GM18498 (cell line): ENCODE data around the gene POU3F2.
A peak's percentile ranks its signal among the peaks of the same experiment; 100 is the strongest.

Source experiments
- ATAC-seq: cut with Tn5 transposase; IDR thresholded peaks from one replicate; pipeline ENCODE4 v1.9.1; 2021; ENCODE audit warnings: mild to moderate bottlenecking, moderate library complexity; ENCODE audit not compliant: unreplicated experiment

POU3F2 gene

DNA sequence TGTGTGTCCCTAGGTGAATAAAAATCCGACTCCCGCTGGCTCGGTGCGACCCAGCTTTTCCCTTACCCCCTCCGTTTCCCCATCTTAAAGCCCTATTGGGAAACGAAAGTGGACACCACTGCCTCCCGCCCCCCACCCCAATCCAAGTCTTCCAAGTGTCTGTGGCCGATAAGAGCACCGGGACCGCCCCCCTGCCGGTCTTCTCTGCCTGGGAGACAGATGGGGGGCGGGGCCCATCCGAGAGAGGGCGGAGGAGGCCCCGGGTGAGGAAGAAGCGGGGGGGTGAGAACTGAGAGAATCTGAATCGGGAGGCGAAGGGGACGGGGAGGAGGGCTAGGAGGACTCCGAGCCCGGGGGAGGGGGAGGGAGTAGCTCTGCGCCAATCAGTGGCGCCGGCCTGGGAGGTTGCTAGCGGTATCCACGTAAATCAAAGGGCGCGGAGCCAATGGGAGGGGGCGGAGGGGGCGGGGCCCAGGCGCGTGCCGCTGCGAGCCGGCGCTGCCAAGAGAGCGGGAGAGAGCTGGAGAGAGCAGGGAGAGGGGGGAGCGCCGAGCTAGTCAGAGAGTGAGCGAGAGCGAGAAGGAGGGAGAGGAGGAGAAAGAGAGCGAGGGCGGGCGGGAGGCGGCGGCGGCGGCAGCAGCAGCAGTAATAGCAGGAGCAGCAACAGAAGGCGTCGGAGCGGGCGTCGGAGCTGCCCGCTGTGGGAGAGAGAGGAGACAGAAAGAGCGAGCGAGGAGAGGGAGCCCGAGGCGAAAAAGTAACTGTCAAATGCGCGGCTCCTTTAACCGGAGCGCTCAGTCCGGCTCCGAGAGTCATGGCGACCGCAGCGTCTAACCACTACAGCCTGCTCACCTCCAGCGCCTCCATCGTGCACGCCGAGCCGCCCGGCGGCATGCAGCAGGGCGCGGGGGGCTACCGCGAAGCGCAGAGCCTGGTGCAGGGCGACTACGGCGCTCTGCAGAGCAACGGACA lies at the start of gene POU3F2:
POU3F2 (plus strand) TSS at position 515 of the 972 bp plus-strand sequence; CDS start at position 815, 300 bp downstream.
- ATAC-seq, result peak; percentile 83

DNA sequence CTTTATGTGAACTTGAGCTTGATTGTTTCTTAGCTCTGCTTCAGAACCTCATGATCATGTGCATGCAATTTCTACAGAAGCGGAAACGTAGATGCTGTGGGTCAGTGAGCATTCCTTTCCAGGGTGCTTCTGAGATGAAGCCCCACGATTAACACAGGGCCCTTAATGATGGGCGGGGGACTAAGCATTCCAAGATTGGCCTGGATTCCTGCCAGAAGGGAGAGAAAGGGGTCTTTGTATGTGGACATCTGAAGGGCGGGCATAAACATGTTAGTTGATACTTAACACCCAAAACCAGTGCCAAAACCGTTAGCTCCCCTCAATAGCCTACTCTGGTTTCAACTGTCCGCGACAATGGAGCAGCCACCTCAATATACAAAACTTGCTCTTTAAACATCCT lies 46.9 kb upstream of the POU3F2 start:
- no peak for ATAC-seq

DNA sequence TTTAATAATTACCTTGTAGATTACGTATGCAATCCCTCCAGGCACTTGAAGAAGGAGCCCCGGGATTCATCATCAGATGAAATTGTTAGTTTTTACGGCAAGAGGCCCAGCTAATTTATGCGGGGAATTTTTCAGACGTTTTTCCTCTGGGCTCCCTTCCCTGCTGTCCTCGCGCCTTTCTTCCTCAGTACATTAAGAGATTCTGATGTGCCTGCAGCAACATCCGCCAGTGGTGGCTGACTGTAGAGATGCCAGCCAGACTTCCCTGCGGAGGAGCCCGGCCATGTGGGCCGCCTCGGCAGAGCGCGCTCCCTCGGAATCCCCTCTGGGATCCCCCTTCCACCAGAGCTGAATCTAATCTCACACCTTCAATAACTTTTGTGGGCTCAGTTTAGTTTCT lies 46.4 kb upstream of the POU3F2 start:
- no peak for ATAC-seq

DNA sequence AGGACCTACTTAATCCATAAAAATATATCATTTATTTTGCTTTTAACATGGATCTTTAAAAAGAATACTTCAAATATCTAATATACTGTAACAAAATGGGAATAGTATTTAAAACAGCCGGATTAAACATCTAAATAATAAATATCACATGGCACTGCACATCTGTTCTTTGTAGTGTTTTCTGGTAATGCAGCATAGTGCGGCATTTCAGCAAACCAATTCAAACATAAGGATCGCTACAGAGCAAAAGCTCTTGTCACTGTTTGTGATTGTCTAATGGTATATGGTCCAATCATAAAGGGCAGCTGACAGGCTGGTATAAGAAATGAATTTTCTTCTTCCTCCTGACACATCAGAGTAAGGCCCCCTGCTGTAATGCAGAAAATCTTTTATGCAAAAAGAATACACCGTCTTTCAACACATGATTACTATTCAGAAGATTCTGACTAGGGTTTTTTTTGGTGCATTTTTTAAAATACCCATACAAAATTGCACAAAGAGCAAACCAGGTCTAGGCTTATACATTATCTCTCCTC lies 40.0 kb upstream of the POU3F2 start:
- ATAC-seq, result no peak

DNA sequence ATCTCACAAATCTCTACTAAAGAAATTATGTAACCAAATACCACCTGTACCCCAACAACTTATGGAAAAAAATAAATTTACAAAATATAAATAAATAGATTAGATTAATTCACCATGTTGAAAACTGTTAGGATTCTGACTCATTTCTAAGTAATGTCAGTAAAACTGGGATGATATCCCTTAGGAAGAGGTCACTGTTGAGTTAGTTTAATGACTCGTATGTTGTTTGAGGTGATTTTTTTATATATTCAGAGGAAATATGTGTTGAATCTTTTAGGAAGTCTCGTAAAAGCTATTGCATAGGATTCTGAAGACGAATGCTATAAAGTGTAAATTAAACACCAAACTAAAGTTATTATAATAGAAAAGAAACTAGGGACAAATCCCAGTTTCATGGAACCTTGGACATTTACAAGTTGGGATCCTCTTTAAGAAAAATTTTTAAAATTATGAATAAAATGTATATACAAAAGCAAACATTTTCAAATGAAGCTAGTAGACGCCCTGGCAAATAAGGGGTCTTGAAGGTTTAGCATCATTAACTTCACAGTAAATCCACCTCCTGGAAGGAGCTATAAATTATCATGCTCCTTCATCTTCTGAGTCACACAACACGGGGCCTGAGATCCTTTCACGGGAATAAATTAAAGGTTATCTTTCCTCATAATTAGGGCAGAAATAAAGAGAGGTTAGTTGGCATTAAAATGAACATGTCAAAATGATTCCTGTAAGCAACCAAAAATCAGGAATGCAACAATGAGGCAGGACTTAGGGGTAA lies 37.0 kb upstream of the POU3F2 start:
- ATAC-seq, result no peak

DNA sequence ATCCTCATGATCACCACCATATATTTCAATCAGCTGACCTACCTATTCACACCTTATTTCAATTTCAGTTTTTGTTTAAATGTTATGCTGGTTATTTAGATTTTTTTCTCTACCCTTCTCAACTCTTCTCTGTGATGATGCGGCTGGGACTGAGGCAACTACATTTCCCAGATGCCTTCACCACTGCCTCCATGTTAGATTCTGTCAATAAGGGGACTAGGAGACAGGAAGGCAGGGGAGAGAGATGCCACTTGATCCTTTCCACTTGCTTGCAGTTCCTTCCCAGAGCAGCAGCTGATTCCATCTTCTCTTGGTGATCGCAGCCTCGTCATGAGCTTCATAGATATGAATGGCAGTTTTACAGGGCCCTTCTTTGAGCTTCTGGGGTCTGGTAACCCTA lies 33.5 kb upstream of the POU3F2 start:
- ATAC-seq, result no peak

DNA sequence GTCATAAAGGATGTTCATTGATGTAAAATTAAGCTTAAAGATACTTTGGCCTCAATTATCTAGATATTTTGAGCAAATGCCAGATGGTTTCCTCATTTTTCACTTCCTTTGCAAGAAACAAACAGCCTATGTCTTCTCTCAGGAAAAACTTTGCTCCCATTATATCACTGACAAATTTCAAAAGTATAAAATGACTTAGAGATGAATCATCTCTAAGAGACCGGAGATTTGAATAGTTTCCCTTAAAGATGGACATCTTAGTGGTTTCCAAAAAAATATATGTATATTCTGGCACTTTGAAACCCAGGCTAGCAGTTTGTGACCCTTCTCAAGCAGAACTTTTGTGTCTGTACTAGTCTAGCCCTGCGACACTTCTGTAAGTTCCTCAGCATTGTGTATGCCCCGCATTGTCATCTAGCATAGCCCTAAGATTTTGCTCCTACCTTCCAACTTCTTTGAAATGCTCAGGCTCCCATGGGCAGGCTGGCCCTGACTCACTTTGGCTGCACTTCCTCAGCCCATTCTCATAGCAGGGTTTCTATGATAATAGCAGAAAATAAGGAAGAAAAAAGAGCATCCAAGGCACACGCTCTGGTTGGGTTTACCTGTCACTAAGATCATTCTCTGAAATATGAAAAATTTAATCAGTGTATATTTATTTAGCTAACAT lies 25.7 kb upstream of the POU3F2 start:
- ATAC-seq, result no peak

DNA sequence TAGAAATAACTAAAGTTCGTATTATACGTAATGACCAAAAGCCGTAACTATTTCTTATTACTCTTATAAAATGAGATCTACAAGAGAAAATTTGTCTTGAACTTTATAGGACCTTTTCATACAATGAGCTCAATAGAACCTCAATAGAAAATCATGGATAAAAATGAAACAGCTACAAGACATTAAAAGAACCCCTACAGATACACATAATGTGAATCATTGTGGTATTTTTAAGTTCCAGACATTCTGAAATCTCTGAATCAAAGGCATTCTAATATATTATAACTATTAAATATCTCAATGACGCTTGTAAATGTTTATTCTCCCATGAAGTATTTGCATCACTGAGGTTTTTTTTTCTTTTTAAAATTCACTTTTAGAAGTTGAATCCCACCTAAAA lies 22.2 kb upstream of the POU3F2 start:
- ATAC-seq, result no peak

DNA sequence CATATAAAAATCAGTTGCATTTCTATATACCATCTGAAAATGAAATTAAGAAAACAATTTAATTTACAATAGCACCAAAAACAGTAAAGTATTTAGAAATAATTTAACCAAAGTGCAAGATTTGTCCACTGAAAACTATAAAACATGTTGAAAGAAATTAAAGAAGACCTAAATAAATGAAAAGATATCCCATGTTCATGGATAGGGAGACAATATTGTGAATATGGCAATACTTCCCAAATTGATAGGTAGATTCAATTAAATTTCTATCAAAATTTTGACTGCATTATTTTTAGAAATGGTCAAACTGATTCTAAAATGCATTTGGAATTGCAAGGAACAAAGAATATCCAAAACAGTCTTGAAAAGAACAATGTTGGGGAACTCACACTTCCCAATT lies 17.6 kb upstream of the POU3F2 start:
- no peak for ATAC-seq

DNA sequence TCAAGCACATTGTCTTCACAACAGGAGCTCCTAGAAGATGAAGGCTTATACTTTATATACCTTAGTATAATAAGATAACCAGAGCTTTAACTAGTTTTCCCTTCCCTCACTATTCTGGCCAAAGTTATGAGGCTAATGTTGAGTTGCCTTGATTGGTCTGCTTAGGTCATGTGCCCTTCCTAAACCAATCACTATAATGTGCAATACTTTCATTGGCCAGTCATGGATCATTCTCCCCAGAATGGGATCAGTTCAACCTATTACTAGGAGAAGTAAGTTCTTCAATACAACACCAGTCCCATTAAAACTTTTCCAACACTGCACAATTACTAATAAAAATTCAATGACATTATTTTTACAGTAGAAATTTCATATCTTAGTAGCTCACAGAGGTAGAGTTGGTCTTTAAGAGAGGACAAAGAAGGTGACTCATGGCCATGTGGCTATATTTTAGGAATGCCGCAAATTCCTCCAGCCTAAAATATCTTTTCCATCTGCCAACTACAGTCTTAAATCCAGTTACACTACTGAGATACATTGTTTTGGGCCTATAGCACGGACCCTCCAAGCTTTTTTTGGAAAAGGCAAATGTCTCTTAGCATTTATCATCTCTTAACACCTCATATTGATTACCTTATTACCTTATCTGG lies 12.5 kb upstream of the POU3F2 start:
- ATAC-seq, result no peak

DNA sequence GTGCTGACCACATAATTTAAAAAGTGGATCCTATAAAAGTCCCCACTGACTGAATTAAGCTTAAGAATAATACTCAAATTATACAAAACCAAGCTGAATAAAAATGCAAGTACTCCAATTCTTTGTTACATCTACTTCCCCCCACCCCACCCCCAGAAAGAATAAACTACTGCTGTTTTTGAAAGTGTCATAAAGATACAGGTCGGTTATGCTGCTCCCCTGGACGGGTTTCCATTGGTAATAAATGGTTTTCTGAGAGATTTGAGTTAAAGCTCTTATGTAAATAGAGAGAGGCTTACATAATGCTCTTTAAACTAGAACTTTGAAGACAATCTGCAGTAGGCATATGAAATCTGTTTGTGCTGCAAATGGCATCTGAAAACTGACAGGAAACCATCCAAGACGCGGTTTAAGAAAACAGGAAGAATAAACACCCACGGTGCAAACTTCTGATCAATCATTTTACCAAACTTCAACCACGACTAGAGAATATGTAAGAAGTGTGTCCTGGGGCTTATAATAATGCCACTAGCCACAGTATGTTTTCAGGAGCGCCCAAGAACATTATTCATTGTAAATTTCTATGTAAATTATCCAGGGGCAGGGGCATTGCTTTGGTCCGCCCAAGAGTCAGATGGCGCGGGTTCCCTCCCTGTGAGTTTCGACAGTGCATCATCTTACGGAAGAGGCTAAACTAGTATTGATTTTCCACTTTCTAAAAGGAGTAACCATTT lies 10.8 kb upstream of the POU3F2 start:
- ATAC-seq, result no peak

DNA sequence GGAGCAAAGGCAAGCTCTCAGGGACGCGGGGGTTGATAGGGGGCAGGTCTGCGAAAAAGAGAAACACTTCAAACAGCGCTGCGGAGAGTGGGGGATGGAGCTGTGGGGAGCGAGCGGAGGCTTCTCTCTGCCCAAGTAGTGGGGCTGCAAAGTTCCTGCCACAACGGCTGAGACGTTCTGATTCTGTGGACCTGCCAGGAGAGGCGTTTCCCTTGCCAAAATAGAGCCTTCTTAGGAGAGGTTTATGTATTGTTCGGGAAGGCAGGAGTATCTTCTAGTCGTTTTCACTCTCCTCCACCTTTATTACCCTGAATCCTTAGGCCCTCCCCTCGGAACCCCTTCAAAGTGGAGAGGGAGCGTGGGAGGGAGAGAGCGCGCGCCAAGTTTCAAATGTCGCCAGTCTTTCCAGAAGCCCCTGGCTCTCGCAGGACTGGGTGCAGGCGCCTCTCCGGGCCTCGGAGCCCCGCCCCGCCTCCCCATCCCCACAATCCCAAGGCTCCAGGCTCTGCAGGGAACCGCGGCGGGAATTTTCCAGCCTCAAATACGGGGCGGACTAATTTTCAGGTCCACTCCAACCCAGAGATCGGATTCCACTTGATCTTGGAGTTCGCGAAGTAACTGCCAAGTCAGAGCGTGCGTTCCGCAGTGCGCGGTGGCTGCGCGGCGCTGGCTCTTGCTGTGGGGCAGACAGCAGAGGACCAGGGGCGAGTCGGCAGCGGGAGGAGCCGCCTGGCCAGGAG lies 10.0 kb upstream of the POU3F2 start:
- ATAC-seq, result no peak

DNA sequence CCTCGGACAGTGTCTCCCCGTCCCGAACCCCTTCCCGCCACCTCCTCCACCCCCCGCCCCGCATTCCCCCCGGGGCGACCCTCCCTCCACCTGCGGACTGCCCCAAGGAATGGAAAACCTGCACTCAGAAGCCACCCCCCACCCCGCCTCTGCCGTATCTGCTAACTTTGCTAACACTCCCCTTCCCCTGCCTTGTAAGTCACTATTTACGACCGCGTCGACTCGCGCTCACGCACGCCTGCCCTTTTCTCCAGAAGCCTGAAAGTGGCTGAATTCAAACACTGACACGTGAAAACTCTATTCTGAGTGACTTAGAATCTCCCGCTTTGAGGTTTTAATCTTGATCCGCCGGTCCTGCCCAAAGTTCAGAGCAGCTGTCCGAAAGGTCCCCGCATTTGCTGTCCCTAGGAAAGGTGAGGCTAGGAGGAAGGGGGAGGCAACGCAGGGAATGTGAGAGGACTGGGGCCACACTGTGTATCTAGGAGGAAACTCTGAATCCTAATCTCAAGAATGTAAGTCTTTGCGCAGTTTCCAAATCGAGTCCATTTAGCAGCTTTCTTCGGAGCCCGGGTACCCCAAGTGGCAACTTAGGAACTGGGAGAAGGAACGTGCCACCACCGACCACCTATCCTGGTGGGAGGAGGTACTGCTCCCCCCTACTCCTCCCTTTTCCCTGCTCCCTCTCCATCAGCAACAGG lies 9.3 kb upstream of the POU3F2 start:
- ATAC-seq, result no peak

DNA sequence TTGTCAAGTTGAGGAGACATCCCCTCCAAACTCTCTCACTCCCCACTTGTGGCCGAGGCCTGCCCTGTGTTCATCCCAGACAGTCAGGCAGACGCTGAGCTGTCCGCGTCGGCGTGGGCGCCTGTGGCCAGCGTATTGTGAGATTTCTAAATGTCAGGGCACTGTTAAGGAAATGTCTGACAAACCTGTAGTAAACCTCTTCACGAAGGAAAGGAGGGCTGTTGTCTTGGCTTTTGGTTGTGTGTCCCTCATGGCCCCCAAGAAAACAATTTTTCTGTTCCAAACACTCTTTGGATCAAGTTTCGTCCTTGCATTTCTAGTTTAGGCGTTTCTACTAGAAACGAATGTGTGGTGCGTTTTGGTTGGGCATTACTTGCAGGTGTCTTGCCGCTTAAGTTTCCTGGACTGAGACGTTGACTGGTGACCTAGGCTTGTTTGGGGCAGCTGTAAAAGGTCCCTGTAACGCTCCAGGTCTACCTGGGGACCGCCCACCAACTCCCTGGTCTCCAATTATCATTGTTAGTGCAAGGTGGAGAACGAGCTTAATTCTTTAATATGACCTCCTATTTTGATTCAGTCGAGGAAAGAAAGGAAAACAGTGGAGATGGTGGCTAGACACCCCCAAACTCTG lies 8.7 kb upstream of the POU3F2 start:
- ATAC-seq, result no peak

DNA sequence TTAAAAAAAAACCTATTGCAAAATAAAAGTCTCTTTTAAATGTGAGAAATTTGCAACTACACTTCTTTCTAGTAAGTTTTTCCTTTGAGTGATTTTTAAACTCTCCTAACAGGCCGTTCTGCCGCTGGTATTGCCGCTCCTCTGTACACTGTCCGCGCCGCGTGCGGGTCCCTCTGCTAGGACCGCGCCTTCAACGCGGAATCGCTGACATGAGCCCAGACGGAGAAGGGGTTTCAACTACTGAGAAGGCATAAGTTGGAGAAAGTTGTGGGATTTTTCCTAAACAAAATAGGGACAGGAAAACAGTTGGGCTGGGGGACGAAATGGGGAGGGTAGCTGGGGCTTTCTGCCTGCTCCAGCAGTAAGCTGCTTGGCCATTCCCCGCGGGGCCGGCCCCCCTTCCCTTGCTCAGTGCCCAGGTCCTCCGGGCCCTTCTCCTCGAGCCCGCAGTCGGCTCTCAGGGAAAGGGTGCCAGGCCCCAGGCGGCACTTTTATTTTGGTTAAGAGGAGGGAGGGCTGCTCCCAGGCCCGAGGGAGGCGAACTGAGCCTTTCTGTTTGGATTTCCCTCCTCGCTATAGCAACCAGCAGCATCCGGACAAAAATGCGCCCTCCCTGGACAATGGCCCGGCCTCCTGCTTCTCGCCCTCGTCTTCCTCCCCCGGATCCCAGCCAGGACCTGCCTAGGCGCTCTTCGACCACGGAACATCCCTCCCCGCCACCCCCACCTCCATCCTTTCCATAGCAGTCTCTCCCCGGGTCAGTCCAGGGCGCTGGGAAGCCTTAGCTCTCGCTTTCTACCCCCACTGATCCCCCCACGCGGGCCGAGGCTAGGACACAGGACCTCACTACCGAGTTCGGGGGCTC lies 6.8 kb upstream of the POU3F2 start:
- ATAC-seq, result no peak

DNA sequence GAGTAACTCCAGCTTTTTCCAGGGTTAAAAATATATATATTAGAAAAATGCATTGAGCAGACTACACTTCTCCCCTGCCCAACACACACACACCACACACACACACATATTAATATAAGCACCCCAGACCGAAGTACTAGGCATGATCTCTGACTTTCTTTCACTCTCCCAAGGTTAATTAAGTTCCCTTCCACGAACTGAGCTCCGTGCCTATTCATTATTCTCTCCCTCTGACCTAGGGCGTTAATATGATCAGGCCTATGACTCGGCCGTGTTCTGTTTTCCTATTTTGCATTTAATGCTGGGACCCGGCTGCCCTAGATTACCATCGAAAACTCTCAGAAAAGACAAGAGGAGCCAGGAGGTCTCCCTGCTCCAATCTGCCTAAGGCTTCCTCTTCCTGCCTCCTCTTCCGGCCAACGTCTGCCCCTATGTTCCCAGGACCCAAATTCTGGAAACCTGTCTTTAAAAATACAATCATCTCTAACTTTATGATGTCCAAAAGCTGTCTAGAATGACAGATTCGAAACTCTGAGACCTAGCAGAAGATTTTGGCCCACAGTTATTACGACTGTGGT lies 6.1 kb upstream of the POU3F2 start:
- ATAC-seq, result no peak

DNA sequence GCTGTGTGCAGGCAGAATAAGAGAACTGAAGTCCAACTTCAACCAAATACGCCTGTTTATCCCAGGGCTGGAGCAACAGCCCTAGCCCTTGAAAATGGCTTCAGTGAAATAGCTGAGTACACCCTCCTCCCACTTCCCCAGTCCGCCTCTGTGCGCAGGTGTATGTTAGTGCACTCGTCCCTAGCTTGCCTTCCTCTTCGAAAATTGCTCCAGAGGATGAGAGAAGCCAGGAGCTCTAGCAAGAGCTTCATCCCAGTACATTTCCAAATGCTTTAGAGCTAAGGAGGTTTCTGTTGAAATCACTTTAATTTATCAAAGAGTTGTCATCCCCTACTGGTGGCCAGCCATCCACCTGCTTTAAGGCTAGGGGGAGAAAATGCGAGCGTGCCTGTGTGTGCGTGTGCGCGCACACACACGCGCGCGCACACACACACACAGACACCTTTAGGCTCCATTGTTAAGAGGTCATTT lies 5.4 kb upstream of the POU3F2 start:
- no peak for ATAC-seq
